ENCODE measurements around the gene AIF1. TPM values are rescaled to one million over a fixed set of nuclear protein-coding genes. Genes with fewer than 3 reads are reported as not detected.

Gene AIF1
- total RNA-seq, 1 donor from 2014 or later, result 55.3 TPM

DNA sequence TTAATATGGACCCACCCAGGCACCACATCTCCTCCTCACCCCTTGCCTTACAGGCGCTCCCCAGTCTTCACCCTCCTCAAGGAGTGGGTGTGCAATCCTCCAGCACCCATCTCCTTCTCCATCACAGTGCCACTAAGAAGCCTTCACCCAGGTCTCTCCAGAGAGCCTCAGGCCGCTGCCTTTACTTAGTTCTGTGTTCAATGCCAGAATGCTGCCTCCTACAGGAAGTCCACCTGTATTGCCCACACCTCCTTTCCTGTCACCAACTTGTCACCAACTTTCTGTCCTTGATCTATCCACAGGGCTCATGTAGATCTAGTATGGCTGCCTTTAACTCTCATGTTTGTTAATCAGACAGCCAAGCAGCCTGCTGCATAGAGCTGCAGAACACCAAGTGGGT lies 29.5 kb upstream of the AIF1 start:
- intact Hi-C loops (cut with DNase I), result no loop called here
- no peaks in the 10 kb centered on the region for H3K9me3 ChIP-seq
- peaks cover 16% of the 10 kb centered on the region for H3K4me1 ChIP-seq
- H3K27ac ChIP-seq, result peak overlapping the region; percentile 60
- TF ChIP-seq, protein P1, sequence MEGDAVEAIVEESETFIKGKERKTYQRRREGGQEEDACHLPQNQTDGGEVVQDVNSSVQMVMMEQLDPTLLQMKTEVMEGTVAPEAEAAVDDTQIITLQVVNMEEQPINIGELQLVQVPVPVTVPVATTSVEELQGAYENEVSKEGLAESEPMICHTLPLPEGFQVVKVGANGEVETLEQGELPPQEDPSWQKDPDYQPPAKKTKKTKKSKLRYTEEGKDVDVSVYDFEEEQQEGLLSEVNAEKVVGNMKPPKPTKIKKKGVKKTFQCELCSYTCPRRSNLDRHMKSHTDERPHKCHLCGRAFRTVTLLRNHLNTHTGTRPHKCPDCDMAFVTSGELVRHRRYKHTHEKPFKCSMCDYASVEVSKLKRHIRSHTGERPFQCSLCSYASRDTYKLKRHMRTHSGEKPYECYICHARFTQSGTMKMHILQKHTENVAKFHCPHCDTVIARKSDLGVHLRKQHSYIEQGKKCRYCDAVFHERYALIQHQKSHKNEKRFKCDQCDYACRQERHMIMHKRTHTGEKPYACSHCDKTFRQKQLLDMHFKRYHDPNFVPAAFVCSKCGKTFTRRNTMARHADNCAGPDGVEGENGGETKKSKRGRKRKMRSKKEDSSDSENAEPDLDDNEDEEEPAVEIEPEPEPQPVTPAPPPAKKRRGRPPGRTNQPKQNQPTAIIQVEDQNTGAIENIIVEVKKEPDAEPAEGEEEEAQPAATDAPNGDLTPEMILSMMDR (IDR thresholded peaks at IDR 0.05), result peak; percentile 22
- no peak overlapping the region for H3K4me3 ChIP-seq
- no peaks in the 10 kb centered on the region for H3K36me3 ChIP-seq
- ATAC-seq, result no peak
- no peak for DNase-seq
- H3K27me3 ChIP-seq, result no peaks in the 10 kb centered on the region

DNA sequence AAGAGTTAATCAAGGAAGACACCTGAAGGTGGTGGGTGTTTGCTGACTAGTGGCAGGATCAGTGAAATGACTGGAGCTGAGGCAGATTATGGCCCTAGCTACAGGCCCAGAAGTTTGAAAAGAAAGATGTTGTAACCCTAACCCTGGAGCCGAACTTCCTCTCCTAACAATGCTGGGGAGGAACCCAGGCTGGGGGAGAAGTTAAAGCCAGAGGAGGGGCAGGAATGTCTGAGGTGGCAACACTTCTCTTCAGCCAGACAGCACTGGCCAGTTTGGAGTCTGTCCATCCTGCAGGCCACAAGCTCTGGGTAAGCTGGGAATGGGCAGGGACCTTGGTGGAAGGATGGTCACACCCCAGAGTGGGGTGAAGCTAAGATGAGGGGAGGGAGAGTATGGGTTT lies 29.0 kb upstream of the AIF1 start, which contains the start of gene LST1:
Gene LST1, plus strand, starts transcription at position 270 of the 400 bp plus-strand sequence. CDS start 1,023 bp downstream, outside the sequence.
- Histone ChIP-seq H3K36me3 (no peaks in the 10 kb centered on the region), H3K4me3 (peak within 1 kb of the TSS; percentile 35), H3K27me3 (no peaks in the 10 kb centered on the region), H3K27ac (peak within 1 kb of the TSS; percentile 60), H3K4me1 (peaks cover 16% of the 10 kb centered on the region), H3K9me3 (no peaks in the 10 kb centered on the region)
- DNase-seq (peak; percentile 64), ATAC-seq (peak; percentile 71)
- TF ChIP-seq, protein P1 (IDR thresholded peaks at IDR 0.05), result no peak
- intact Hi-C loops (cut with DNase I), result no loop called here

DNA sequence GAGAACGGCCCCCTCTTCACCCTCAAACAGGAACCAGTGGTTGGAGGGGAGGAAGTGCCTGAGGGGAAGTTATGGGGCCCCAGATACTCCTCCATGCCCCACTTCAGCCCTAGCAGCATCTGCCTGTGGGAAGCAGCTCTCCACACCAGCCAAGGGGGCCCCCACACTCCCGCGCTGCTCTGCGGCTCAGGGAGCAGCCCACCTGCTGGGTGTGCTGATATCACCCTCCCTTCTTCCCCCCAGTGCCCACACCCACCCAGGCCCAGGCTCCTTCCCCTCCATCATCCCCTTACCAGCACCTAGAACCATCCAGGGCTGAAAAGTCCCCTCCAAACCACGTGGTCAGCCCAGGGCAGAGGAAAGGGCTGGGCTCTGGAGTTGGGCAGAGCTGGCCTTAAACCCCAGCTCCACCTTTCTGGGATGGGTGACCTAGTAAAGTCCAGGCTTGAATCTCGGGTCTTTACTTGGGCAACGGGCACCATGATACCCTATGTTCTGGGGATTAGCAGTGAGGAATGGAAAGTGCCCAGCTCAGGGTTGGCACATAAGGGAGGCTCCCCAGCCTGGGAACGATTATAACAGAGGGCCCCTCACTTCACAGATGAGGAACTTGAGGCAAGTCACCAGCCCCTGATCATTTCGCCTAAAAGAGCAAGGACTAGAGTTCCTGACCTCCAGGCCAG lies 28.3 kb upstream of the AIF1 start:
- peaks cover 12% of the 10 kb centered on the region for H3K4me1 ChIP-seq
- DNase-seq (peak; percentile 68), ATAC-seq (peak; percentile 80)
- peak overlapping the region; percentile 60 for H3K27ac ChIP-seq
- no peaks in the 10 kb centered on the region for H3K27me3 ChIP-seq
- H3K36me3 ChIP-seq, result no peaks in the 10 kb centered on the region
- TF ChIP-seq, protein P1 (IDR thresholded peaks at IDR 0.05), result no peak
- intact Hi-C loops (cut with DNase I), result no loop called here
- no peaks in the 10 kb centered on the region for H3K9me3 ChIP-seq
- peak overlapping the region; percentile 35 for H3K4me3 ChIP-seq

DNA sequence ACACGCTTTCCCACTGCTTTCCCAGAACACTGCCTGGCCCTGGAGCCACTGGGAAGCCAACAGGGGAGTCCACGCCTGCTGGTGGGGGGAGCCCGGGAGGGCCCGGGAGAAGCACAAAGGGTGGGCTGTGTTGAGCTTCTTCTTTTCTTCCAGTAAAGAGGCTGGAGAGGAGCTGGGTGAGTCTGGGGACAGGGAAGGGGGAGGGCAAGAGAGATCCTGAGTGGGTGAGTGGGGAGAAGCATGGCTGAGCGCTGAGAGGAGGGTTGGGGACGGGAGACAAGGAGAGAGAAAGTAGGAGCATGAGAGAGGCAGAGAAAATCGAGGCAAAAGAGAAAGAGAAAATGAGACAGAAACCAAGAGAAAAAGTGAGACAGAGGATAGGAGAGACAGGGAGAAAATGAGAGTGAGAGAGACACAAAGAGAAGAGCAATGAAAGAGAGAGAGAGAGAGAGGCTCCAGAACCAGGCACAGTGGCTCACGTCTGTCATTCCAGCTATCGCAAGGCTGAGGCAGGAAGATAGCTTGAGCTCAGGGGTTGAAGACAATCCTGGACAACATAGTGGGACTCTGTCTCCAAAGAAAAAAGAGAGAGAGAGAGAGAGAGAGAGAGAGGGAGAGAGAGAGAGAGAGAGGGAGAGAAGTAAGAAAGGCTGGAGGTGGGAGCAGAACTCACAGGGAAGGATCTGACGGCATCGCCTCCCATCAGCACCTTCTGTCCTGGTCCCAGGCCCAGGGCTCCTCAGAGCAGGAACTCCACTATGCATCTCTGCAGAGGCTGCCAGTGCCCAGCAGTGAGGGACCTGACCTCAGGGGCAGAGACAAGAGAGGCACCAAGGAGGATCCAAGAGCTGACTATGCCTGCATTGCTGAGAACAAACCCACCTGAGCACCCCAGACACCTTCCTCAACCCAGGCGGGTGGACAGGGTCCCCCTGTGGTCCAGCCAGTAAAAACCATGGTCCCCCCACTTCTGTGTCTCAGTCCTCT lies 26.9 kb upstream of the AIF1 start:
- no peak for ATAC-seq
- peak overlapping the region; percentile 35 for H3K4me3 ChIP-seq
- intact Hi-C loops (cut with DNase I), result no loop called here

More for the DNA sequence above, 26.9 kb upstream of the AIF1 start:
- Histone ChIP-seq H3K4me1 (peaks cover 10% of the 10 kb centered on the region), H3K27me3 (no peaks in the 10 kb centered on the region), H3K9me3 (no peaks in the 10 kb centered on the region), H3K36me3 (no peaks in the 10 kb centered on the region), H3K27ac (peak overlapping the region; percentile 60)
- no peak for DNase-seq
- TF ChIP-seq, protein P1 (IDR thresholded peaks at IDR 0.05), result no peak
